GM06990 (cell line): ENCODE results near the gene UNC13B.

Experiments used
- DNase-seq: peaks from one replicate; pipeline ENCODE4 v3.0.0-alpha.2; 2011; ENCODE audit not compliant: insufficient read length; ENCODE audit errors: extremely low read depth
- H3K27me3 ChIP-seq: replicated peaks from 2 replicates; pipeline ENCODE4 v1.6.0; 2011; ENCODE audit warnings: low read length; ENCODE audit not compliant: control insufficient read depth, insufficient read depth
- H3K36me3 ChIP-seq: 2 replicates; pipeline ENCODE4 v1.5.1; 2011; ENCODE audit warnings: low read length; ENCODE audit not compliant: control insufficient read depth, insufficient read depth
- H3K4me3 ChIP-seq: replicated peaks from 2 replicates; pipeline ENCODE4 v1.5.1; 2011; ENCODE audit warnings: low read depth, mild to moderate bottlenecking, control low read depth, low read length
- CTCF ChIP-seq: IDR thresholded peaks from 2 replicates; pipeline ENCODE4 v1.5.1; 2011; ENCODE audit warnings: low read length, control low read depth, mild to moderate bottlenecking, inconsistent platforms; ENCODE audit not compliant: insufficient read depth, poor library complexity, severe bottlenecking

UNC13B gene

GRCh38 chr9:35374436-35374835 lies 212.6 kb downstream of the UNC13B start:
- Histone ChIP-seq H3K27me3 (no peaks in the 10 kb centered on the region), H3K4me3 (no peak overlapping the region), H3K36me3 (no peaks in the 10 kb centered on the region)
- no peak for TF ChIP-seq CTCF
- DNase-seq = no peak

DNA sequence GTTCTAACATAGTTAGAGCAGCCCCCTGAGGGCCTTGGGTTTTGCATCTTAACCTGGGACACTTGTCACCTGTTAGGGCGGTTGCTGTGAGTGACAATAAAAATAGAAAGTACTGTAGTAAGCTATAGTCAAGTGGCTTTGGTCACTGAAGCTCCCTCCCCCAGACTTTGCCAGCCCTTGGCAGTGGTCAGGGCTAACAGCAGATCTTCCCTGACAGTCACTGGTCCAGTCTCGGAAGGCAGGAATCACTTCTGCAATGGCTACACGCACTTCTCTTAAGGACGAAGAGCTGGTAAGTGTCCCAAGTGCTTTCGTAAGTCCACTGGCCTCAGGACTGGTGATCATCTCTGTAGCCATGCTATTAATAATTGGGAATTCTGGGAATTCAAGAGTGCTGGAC lies 213.1 kb downstream of the UNC13B start:
- TF ChIP-seq CTCF = no peak
- no peak for DNase-seq
- H3K4me3 ChIP-seq = no peak overlapping the region
- no peaks in the 10 kb centered on the region for H3K27me3 ChIP-seq
- no peaks in the 10 kb centered on the region for H3K36me3 ChIP-seq

GRCh38 chr9:35380039-35380438 lies 218.2 kb downstream of the UNC13B start:
- TF ChIP-seq CTCF = no peak
- no peak overlapping the region for H3K4me3 ChIP-seq
- no peak for DNase-seq
- no peaks in the 10 kb centered on the region for H3K27me3 ChIP-seq
- no peaks in the 10 kb centered on the region for H3K36me3 ChIP-seq

- Histone ChIP-seq H3K4me3 (no peak overlapping the region), H3K36me3 (no peaks in the 10 kb centered on the region), H3K27me3 (no peaks in the 10 kb centered on the region)
- no peak for TF ChIP-seq CTCF
- DNase-seq = no peak
Measured at GRCh38 chr9:35380619-35381018, 218.8 kb downstream of the UNC13B start.

- peak; percentile 4 for TF ChIP-seq CTCF
Measured at GRCh38 chr9:35385042-35385441, 223.2 kb downstream of the UNC13B start.

GRCh38 chr9:35395076-35395705 lies 233.4 kb downstream of the UNC13B start:
- peaks cover 3% of the 10 kb centered on the region for H3K36me3 ChIP-seq
- no peaks in the 10 kb centered on the region for H3K27me3 ChIP-seq
- DNase-seq = no peak
- H3K4me3 ChIP-seq = no peak overlapping the region
- no peak for TF ChIP-seq CTCF

More at GRCh38 chr9:35385042-35385441, 223.2 kb downstream of the UNC13B start:
- no peaks in the 10 kb centered on the region for H3K36me3 ChIP-seq
- H3K27me3 ChIP-seq = no peaks in the 10 kb centered on the region
- no peak overlapping the region for H3K4me3 ChIP-seq
- no peak for DNase-seq
